ENCODE data around the gene LRIG2. TPM values are rescaled to one million over a fixed set of nuclear protein-coding genes. Genes with fewer than 3 reads are reported as not detected.

The LRIG2 gene
- total and polyA plus RNA-seq, 4 donors = 1.3 to 11.9 (median 6.0) TPM

- TF ChIP-seq CTCF (IDR thresholded peaks at IDR 0.05; ENCODE audit: low read depth, low read length, missing input control) (no peak), NR2F2 (IDR thresholded peaks at IDR 0.05) (no peak), FOXA1 (IDR thresholded peaks at IDR 0.05) (no peak)
These were observed 45.3 kb downstream of the LRIG2 start (continued) for GRCh38 chr1:113118266-113118665.

- TF ChIP-seq REST (IDR thresholded peaks at IDR 0.05) (no peak), FOXA2 (IDR thresholded peaks at IDR 0.05) (no peak), EGR1 (IDR thresholded peaks at IDR 0.05; ENCODE audit: low read depth in 2 of 2) (no peak), FOXA1 (IDR thresholded peaks at IDR 0.05) (no peak), ATF3 (IDR thresholded peaks at IDR 0.05) (no peak), RXRA (IDR thresholded peaks at IDR 0.05) (no peak), CTCF (IDR thresholded peaks at IDR 0.05; ENCODE audit: low read depth, low read length, missing input control) (no peak), GABPA (IDR thresholded peaks at IDR 0.05 in 1 of 2, conservative IDR thresholded peaks at IDR 0.05 in 1 of 2) (no peak), JUND (IDR thresholded peaks at IDR 0.05) (no peak), TAF1 (conservative IDR thresholded peaks at IDR 0.05) (no peak), MAX (IDR thresholded peaks at IDR 0.05) (no peak), YY1 (IDR thresholded peaks at IDR 0.05) (no peak), ZBTB33 (IDR thresholded peaks at IDR 0.05) (no peak)
- H3K4me3 ChIP-seq (ENCODE audit: low read depth in 1 of 3, low read length in 3 of 3) = no peak overlapping the region
- no peaks in the 10 kb centered on the region for H3K27me3 ChIP-seq (ENCODE audit: control insufficient read depth in 4 of 4, insufficient read depth in 4 of 4, low read length in 3 of 4)
- 91% methylated on average over 3 of the region's 3 CpGs for WGBS
- H3K36me3 ChIP-seq (ENCODE audit: control insufficient read depth in 4 of 4, insufficient read depth in 3 of 4, low read depth in 1 of 4, low read length in 3 of 4) = peaks cover 5 to 51% (median 27%) of the 10 kb centered on the region in 4 donors
- peaks cover 0 to 11% (median 3%) of the 10 kb centered on the region in 4 donors for H3K4me1 ChIP-seq (ENCODE audit: control insufficient read depth in 4 of 4, insufficient read depth in 4 of 4, low read length in 3 of 4)
- DNase-seq (ENCODE audit: low spot score) = no peak
- no peaks in the 10 kb centered on the region for H3K9me3 ChIP-seq (ENCODE audit: control insufficient read depth in 4 of 4, low read length in 3 of 4)
- H3K27ac ChIP-seq (ENCODE audit: low read depth in 1 of 2, low read length in 2 of 2) = no peak overlapping the region
- no peak overlapping the region for H3K9ac ChIP-seq (ENCODE audit: low read depth in 1 of 2, low read length in 2 of 2)
These were observed 50.7 kb downstream of the LRIG2 start for GRCh38 chr1:113123737-113124136.
